Lower leg skin (tissue), 3 donors: Measurements from ENCODE around the gene SAE1.

Experiments used
- CTCF ChIP-seq, 3 donors: fragments of 450-650 bp; IDR thresholded peaks; one replicate each; pipeline ENCODE4 v1.5.1; 2016; ENCODE audit warnings: antibody characterized with exemption in 3 of 3, mild to moderate bottlenecking in 3 of 3, moderate library complexity in 2 of 3
- POLR2A ChIP-seq, 2 donors: fragments of 450-650 bp; IDR thresholded peaks; one replicate each; pipeline ENCODE4 v1.6.1; 2016 to 2017; ENCODE audit warnings: antibody characterized with exemption in 2 of 2, mild to moderate bottlenecking in 1 of 2, moderate library complexity in 1 of 2

DNA sequence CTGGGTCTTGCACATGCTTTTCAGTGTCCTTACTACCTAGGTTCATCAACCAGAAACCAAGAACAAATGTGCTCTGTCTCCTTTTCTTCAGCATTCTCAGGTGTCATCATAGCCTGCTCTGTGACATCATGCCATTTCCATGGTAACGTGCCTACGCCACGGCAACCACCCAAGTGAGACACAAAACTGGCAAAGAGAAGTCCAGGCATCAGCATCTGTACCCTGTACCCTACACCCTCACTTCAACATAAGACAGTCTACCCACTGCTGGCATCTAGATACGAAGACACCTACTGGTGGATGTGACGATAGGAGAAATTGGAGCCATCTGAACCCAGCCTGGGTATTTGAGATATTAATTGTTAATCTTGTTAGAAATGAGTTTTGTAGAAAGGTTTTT lies 30.3 kb upstream of the SAE1 start:
- TF ChIP-seq CTCF (IDR thresholded peaks at IDR 0.05) (no peak), POLR2A (IDR thresholded peaks at IDR 0.05) (no peak)
